GM12875 (cell line): ENCODE measurements around the gene MAST3.

Experiments used
- H3K4me3 ChIP-seq: one replicate; pipeline ENCODE4 v1.5.1; 2011; ENCODE audit warnings: low read depth, low read length, control low read depth
- CTCF ChIP-seq: IDR thresholded peaks from 2 replicates; pipeline ENCODE4 v1.5.1; 2011; ENCODE audit warnings: low read depth, mild to moderate bottlenecking, control low read depth, inconsistent platforms, low read length, moderate library complexity, borderline replicate concordance; ENCODE audit not compliant: insufficient read depth

MAST3 gene

GRCh38 chr19:18172331-18173053 lies 74.9 kb downstream of the MAST3 start:
- TF ChIP-seq CTCF, result no peak
- H3K4me3 ChIP-seq, result no peak overlapping the region

GRCh38 chr19:18173054-18173571 lies 75.5 kb downstream of the MAST3 start:
- TF ChIP-seq CTCF, result no peak
- H3K4me3 ChIP-seq, result peak overlapping the region; percentile 68

DNA sequence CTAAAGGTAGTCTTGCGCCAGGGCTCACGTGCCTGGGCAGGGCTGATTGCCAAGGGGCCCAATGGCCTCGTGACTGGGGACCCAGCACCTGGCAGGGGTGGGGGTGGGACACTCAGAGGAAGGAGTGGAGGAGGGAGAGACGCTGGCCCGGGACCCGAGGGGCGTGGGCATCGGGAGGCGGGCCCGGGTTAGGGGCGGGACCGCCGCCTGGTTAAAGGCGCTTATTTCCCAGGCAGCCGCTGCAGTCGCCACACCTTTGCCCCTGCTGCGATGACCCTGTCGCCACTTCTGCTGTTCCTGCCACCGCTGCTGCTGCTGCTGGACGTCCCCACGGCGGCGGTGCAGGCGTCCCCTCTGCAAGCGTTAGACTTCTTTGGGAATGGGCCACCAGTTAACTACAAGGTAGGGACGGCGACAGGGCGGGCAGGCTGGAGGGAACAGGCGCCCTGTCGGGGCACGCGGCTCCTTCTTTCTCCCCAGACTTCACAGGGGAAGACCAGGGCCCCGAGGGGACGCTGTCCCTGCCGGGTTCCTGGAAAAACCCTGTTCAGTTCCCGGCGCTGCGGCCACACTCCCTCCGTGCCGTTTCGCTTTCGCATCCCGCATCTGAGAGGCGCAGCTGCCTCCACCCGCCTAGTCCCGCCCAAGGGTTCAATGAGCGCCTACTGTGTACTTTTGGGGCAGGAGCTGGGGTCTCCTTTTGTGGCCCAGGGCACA lies 76.2 kb downstream of the MAST3 start, which contains the start of gene IFI30:
IFI30 (plus strand) TSS at position 242 of the 717 bp plus-strand sequence; CDS start at position 271, 29 bp downstream.
- TF ChIP-seq CTCF, result no peak
- H3K4me3 ChIP-seq, result peak within 1 kb of the TSS; percentile 68

GRCh38 chr19:18174983-18175382 lies 77.4 kb downstream of the MAST3 start:
- H3K4me3 ChIP-seq, result peak overlapping the region; percentile 68
- no peak for TF ChIP-seq CTCF

GRCh38 chr19:18176367-18177310 lies 79.1 kb downstream of the MAST3 start:
- no peak for TF ChIP-seq CTCF
- no peak overlapping the region for H3K4me3 ChIP-seq

- H3K4me3 ChIP-seq, result no peak overlapping the region
These were observed 82.4 kb downstream of the MAST3 start for GRCh38 chr19:18179957-18180356.

More at GRCh38 chr19:18179957-18180356, 82.4 kb downstream of the MAST3 start:
- no peak for TF ChIP-seq CTCF
